ENCODE measurements around the gene MIPOL1.

MIPOL1 gene

DNA sequence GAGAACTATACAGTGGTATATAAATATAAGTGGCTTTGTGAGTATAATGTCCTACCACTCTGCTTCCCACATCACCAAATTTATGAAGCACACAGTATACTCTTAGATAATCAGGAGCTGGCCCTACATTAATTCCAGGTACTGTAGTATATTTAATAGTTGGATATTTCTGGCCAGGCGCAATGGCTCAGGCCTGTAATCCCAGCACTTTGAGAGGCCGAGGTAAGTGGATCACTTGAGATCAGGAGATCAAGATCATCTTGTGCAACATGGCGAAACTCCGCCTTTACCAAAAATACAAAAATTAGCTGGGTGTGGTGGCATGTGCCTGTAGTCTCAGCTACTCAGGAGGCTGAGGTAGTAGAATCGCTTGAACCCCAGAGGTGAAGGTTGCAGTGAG lies 293.3 kb downstream of the MIPOL1 start:
- DNase-seq, result no peak
- Histone ChIP-seq H3K36me3 (ENCODE audit: control insufficient read depth, insufficient read depth, low read length) (no peaks in the 10 kb centered on the region), H3K4me3 (ENCODE audit: insufficient read depth, low read depth, low read length, poor library complexity, severe bottlenecking) (no peak overlapping the region), H3K4me1 (ENCODE audit: control insufficient read depth, insufficient read depth, low read length, poor library complexity, severe bottlenecking) (no peaks in the 10 kb centered on the region), H3K27me3 (replicated peaks; ENCODE audit: control insufficient read depth, insufficient read depth, low read length, poor library complexity, severe bottlenecking) (no peaks in the 10 kb centered on the region), H3K9me3 (ENCODE audit: control insufficient read depth, low read length) (no peaks in the 10 kb centered on the region), H3K27ac (ENCODE audit: insufficient read depth, low read length, poor library complexity, severe bottlenecking) (no peak overlapping the region)

DNA sequence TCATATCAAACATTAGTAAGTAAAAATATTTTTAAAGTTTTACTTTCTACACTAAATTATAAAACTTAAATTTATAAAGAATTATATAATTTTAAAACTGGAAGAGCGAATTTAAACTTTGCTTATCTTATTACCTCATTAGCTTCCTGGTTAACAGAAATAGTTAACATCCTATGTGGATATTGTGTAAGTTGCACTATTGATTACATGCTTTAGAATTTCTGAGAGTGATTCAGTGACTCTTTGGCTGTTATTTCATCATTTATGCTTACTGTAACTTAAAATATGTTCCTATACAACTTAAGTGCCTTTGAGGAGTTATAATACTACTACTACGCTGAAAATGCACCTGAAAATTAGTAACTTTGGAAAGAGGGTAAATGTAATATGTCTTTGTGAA lies 295.9 kb downstream of the MIPOL1 start:
- Histone ChIP-seq H3K9me3 (ENCODE audit: control insufficient read depth, low read length) (no peaks in the 10 kb centered on the region), H3K4me1 (ENCODE audit: control insufficient read depth, insufficient read depth, low read length, poor library complexity, severe bottlenecking) (no peaks in the 10 kb centered on the region), H3K4me3 (ENCODE audit: insufficient read depth, low read depth, low read length, poor library complexity, severe bottlenecking) (no peak overlapping the region), H3K27ac (ENCODE audit: insufficient read depth, low read length, poor library complexity, severe bottlenecking) (no peak overlapping the region), H3K36me3 (ENCODE audit: control insufficient read depth, insufficient read depth, low read length) (no peaks in the 10 kb centered on the region), H3K27me3 (replicated peaks; ENCODE audit: control insufficient read depth, insufficient read depth, low read length, poor library complexity, severe bottlenecking) (no peaks in the 10 kb centered on the region)
- no peak for DNase-seq

DNA sequence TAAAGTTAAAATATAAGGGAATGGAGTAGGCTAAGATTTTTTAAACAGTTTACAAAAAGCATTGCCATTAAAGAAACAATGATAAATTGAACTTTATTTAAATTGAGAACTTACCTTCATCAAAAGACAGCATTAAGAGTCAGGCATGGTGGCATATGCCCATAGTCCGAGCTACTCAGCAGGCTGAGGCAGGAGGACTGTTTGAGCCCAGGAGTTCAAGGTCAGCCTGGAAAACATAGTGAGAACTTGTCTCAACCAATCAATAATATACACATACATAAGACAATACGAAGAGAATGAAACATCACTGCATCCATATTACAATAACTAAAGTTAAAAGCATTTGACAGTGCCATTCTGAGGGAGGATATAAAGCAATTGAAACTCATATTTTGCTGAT lies 299.7 kb downstream of the MIPOL1 start:
- DNase-seq, result no peak
- H3K4me1 ChIP-seq (ENCODE audit: control insufficient read depth, insufficient read depth, low read length, poor library complexity, severe bottlenecking), result no peaks in the 10 kb centered on the region
- H3K27me3 ChIP-seq (replicated peaks; ENCODE audit: control insufficient read depth, insufficient read depth, low read length, poor library complexity, severe bottlenecking), result no peaks in the 10 kb centered on the region

DNA sequence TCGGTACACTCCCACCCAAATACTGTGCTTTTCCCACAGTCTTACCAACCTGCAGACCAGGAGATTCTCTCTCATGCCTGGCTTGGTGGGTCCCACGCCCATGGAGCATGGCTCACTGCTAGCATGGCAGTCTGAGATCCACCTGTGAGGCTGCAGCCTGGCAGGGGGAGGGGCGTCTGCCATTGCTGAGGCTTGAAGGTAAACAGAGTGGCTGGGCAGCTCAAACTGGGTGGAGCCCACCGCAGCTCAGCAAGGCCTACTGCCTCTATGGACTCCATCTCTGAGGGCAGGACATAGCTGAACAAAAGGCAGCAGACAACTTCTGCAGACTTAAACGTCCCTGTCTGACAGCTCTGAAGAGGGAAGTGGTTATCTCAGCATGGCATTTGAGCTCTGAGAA lies 304.1 kb downstream of the MIPOL1 start:
- Histone ChIP-seq H3K4me1 (ENCODE audit: control insufficient read depth, insufficient read depth, low read length, poor library complexity, severe bottlenecking) (no peaks in the 10 kb centered on the region), H3K36me3 (ENCODE audit: control insufficient read depth, insufficient read depth, low read length) (no peaks in the 10 kb centered on the region), H3K27ac (ENCODE audit: insufficient read depth, low read length, poor library complexity, severe bottlenecking) (no peak overlapping the region), H3K27me3 (replicated peaks; ENCODE audit: control insufficient read depth, insufficient read depth, low read length, poor library complexity, severe bottlenecking) (no peaks in the 10 kb centered on the region), H3K9me3 (ENCODE audit: control insufficient read depth, low read length) (no peaks in the 10 kb centered on the region), H3K4me3 (ENCODE audit: insufficient read depth, low read depth, low read length, poor library complexity, severe bottlenecking) (no peak overlapping the region)
- DNase-seq, result no peak

More for the DNA sequence above, 299.7 kb downstream of the MIPOL1 start:
- H3K4me3 ChIP-seq (ENCODE audit: insufficient read depth, low read depth, low read length, poor library complexity, severe bottlenecking), result no peak overlapping the region
- H3K27ac ChIP-seq (ENCODE audit: insufficient read depth, low read length, poor library complexity, severe bottlenecking), result no peak overlapping the region
- no peaks in the 10 kb centered on the region for H3K9me3 ChIP-seq (ENCODE audit: control insufficient read depth, low read length)
- no peaks in the 10 kb centered on the region for H3K36me3 ChIP-seq (ENCODE audit: control insufficient read depth, insufficient read depth, low read length)

DNA sequence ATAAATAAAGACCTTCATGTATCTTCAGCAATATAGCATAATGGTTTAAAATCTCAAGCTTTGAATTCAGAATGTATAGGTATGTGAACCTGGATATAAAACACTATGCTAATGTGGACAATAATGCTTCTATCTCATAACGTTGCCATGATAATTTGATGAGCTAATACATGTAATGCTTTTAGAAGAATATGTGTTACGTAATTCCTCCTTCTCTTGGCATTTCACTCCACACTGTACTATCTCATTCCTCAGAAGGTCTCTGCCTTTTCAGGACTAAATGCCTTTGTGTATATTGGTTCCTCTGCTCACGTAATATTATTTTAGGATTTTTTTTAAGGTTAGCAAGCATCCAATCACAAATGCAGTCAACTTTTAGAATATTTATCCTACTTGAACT lies 310.8 kb downstream of the MIPOL1 start:
- H3K27me3 ChIP-seq (replicated peaks; ENCODE audit: control insufficient read depth, insufficient read depth, low read length, poor library complexity, severe bottlenecking), result no peaks in the 10 kb centered on the region
- no peak overlapping the region for H3K27ac ChIP-seq (ENCODE audit: insufficient read depth, low read length, poor library complexity, severe bottlenecking)
- no peak overlapping the region for H3K4me3 ChIP-seq (ENCODE audit: insufficient read depth, low read depth, low read length, poor library complexity, severe bottlenecking)
- DNase-seq, result no peak
- H3K9me3 ChIP-seq (ENCODE audit: control insufficient read depth, low read length), result no peaks in the 10 kb centered on the region
- no peaks in the 10 kb centered on the region for H3K36me3 ChIP-seq (ENCODE audit: control insufficient read depth, insufficient read depth, low read length)
- no peaks in the 10 kb centered on the region for H3K4me1 ChIP-seq (ENCODE audit: control insufficient read depth, insufficient read depth, low read length, poor library complexity, severe bottlenecking)

DNA sequence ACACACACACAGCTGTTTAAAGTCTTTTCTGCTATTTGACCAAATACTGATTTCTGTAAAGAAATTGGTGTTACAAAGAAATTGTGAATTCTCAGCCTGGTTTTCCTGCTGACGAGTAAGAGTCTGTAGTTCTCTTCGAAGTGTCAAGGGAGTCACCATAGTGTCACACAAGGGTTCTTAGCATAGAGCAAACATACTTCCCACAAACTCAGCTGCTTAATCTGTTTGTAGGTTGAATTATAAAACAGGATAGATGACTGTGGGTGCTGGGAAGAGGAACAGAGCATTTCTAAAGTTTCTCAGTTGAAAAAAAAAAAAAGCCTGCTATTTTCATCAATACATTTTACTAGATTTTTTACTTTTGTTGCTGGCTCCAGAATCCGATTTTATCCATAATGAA lies 314.4 kb downstream of the MIPOL1 start:
- Histone ChIP-seq H3K27ac (ENCODE audit: insufficient read depth, low read length, poor library complexity, severe bottlenecking) (no peak overlapping the region), H3K27me3 (replicated peaks; ENCODE audit: control insufficient read depth, insufficient read depth, low read length, poor library complexity, severe bottlenecking) (no peaks in the 10 kb centered on the region), H3K36me3 (ENCODE audit: control insufficient read depth, insufficient read depth, low read length) (no peaks in the 10 kb centered on the region), H3K4me1 (ENCODE audit: control insufficient read depth, insufficient read depth, low read length, poor library complexity, severe bottlenecking) (no peaks in the 10 kb centered on the region), H3K4me3 (ENCODE audit: insufficient read depth, low read depth, low read length, poor library complexity, severe bottlenecking) (no peak overlapping the region), H3K9me3 (ENCODE audit: control insufficient read depth, low read length) (no peaks in the 10 kb centered on the region)
- DNase-seq, result no peak

DNA sequence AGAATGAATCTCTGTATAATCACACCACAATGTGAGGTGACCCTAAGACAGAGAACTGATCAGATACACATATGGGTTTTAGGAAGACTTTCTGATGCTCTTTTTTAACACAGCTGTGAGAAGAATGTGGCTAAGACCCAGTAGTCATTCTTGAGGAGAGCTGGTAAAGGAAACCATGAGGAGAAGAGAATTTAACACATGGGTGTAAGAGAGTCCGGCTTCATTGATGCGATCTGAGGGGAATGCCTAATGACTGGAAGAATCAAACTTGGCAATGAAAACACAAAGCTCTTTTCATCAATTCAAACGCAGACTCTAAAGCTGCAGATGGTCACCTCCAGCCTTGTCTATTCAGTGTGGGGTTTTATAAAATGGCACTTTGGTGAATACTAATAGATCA lies 318.0 kb downstream of the MIPOL1 start:
- Histone ChIP-seq H3K9me3 (ENCODE audit: control insufficient read depth, low read length) (no peaks in the 10 kb centered on the region), H3K27ac (ENCODE audit: insufficient read depth, low read length, poor library complexity, severe bottlenecking) (no peak overlapping the region), H3K36me3 (ENCODE audit: control insufficient read depth, insufficient read depth, low read length) (no peaks in the 10 kb centered on the region), H3K27me3 (replicated peaks; ENCODE audit: control insufficient read depth, insufficient read depth, low read length, poor library complexity, severe bottlenecking) (no peaks in the 10 kb centered on the region), H3K4me3 (ENCODE audit: insufficient read depth, low read depth, low read length, poor library complexity, severe bottlenecking) (no peak overlapping the region), H3K4me1 (ENCODE audit: control insufficient read depth, insufficient read depth, low read length, poor library complexity, severe bottlenecking) (no peaks in the 10 kb centered on the region)
- no peak for DNase-seq

DNA sequence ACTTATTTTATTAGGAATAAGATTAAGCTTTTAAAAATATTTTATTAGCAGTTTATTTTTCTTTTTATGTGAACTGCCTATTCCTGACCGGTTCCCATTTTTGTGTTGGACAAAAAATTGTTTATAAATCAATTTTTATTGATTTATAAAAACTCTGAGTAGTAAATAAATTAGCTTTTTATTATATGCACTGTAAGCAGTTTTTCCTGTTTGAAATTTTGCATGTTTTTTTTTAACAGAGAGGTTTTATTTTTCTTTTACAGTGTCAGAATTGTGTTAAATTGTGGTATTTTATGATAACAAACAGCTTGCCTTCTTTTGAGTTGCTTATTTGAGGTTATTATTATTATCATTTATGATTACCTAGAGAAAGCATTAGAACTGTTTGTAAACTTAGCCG lies 329.3 kb downstream of the MIPOL1 start:
- Histone ChIP-seq H3K27me3 (replicated peaks; ENCODE audit: control insufficient read depth, insufficient read depth, low read length, poor library complexity, severe bottlenecking) (no peaks in the 10 kb centered on the region), H3K9me3 (ENCODE audit: control insufficient read depth, low read length) (no peaks in the 10 kb centered on the region), H3K27ac (ENCODE audit: insufficient read depth, low read length, poor library complexity, severe bottlenecking) (no peak overlapping the region), H3K4me3 (ENCODE audit: insufficient read depth, low read depth, low read length, poor library complexity, severe bottlenecking) (no peak overlapping the region), H3K4me1 (ENCODE audit: control insufficient read depth, insufficient read depth, low read length, poor library complexity, severe bottlenecking) (no peaks in the 10 kb centered on the region), H3K36me3 (ENCODE audit: control insufficient read depth, insufficient read depth, low read length) (no peaks in the 10 kb centered on the region)
- DNase-seq, result no peak

DNA sequence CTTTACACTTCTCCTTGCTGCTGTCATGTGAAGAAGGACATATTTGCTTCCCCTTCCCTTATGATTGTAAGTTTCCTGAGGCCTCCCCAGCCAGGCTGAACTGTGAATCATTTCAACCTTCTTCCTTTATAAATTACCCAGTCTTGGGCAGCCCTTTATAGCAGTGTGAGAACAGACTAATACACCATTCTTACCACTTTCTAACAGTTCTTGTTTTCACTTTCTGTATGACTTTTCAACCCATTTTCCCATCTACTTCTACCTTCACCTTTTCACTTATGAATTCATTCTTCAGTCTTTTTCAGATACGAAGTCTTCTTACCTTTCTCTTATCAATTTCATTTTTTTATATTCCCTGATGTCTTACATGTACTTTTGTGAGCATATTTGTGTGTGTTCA lies 342.3 kb downstream of the MIPOL1 start:
- Histone ChIP-seq H3K4me1 (ENCODE audit: control insufficient read depth, insufficient read depth, low read length, poor library complexity, severe bottlenecking) (no peaks in the 10 kb centered on the region), H3K27ac (ENCODE audit: insufficient read depth, low read length, poor library complexity, severe bottlenecking) (no peak overlapping the region), H3K36me3 (ENCODE audit: control insufficient read depth, insufficient read depth, low read length) (no peaks in the 10 kb centered on the region), H3K27me3 (replicated peaks; ENCODE audit: control insufficient read depth, insufficient read depth, low read length, poor library complexity, severe bottlenecking) (no peaks in the 10 kb centered on the region), H3K4me3 (ENCODE audit: insufficient read depth, low read depth, low read length, poor library complexity, severe bottlenecking) (no peak overlapping the region), H3K9me3 (ENCODE audit: control insufficient read depth, low read length) (no peaks in the 10 kb centered on the region)
- DNase-seq, result no peak

DNA sequence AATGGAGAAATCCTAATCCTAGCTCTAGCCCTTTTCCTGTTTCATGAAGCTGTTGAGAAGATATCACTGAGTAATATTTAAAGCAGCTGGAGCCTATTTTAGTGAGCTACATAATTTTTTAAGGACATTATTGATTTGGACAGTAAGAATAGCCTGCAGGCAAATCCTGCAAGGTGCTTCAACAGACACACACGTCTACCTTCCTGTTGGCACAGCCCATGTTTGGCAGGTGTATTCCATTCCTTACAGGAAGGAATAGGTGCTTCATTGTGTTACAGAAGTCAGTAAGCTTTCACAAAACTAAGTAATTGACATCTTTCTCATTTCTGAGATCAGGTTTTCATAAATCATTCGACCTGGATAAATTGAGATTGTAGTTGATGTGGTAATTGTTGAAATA lies 346.7 kb downstream of the MIPOL1 start:
- H3K4me1 ChIP-seq (ENCODE audit: control insufficient read depth, insufficient read depth, low read length, poor library complexity, severe bottlenecking), result no peaks in the 10 kb centered on the region
- DNase-seq, result no peak
- no peak overlapping the region for H3K4me3 ChIP-seq (ENCODE audit: insufficient read depth, low read depth, low read length, poor library complexity, severe bottlenecking)
- no peaks in the 10 kb centered on the region for H3K27me3 ChIP-seq (replicated peaks; ENCODE audit: control insufficient read depth, insufficient read depth, low read length, poor library complexity, severe bottlenecking)
- no peaks in the 10 kb centered on the region for H3K36me3 ChIP-seq (ENCODE audit: control insufficient read depth, insufficient read depth, low read length)
- no peaks in the 10 kb centered on the region for H3K9me3 ChIP-seq (ENCODE audit: control insufficient read depth, low read length)
- no peak overlapping the region for H3K27ac ChIP-seq (ENCODE audit: insufficient read depth, low read length, poor library complexity, severe bottlenecking)

DNA sequence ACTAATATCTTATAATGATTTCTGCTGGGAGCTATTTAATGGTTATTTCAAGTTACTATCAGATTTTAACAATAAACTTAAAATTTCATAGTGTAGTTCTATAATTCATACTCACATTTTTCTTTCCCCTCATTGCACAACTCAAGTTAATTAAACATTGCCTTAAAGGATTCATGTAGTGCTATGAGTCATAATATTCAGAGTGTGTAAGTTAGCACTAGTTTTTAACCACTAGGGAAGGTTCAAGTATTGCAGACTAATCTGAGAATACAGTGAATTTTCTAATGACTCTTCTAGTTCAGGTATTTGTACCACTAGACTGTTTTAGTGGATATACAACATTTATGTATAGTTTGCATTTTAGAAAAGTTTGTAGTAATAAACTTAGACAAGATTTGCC lies 347.4 kb downstream of the MIPOL1 start:
- Histone ChIP-seq H3K9me3 (ENCODE audit: control insufficient read depth, low read length) (no peaks in the 10 kb centered on the region), H3K36me3 (ENCODE audit: control insufficient read depth, insufficient read depth, low read length) (no peaks in the 10 kb centered on the region), H3K4me1 (ENCODE audit: control insufficient read depth, insufficient read depth, low read length, poor library complexity, severe bottlenecking) (no peaks in the 10 kb centered on the region), H3K27me3 (replicated peaks; ENCODE audit: control insufficient read depth, insufficient read depth, low read length, poor library complexity, severe bottlenecking) (no peaks in the 10 kb centered on the region), H3K27ac (ENCODE audit: insufficient read depth, low read length, poor library complexity, severe bottlenecking) (no peak overlapping the region), H3K4me3 (ENCODE audit: insufficient read depth, low read depth, low read length, poor library complexity, severe bottlenecking) (no peak overlapping the region)
- DNase-seq, result no peak
